HFFc6 (cell line): ENCODE measurements around the gene CYP27C1. TPM values are rescaled to one million over a fixed set of nuclear protein-coding genes. Genes with fewer than 3 reads are reported as not detected.
A peak's percentile ranks its signal among the peaks of the same experiment; 100 is the strongest.

Experiments
- DNase-seq: peaks from one replicate; pipeline ENCODE4 v3.0.0-alpha.2; 2018
- H3K27ac Mint-ChIP-seq: 2 replicates; pipeline ENCODE4 v1.8.0; 2020; ENCODE audit warnings: mild to moderate bottlenecking, mixed read lengths
- H3K27me3 Mint-ChIP-seq: 2 replicates; pipeline ENCODE4 v1.8.0; 2021; ENCODE audit warnings: mild to moderate bottlenecking, moderate library complexity, mixed read lengths; ENCODE audit not compliant: insufficient read depth
- H3K36me3 Mint-ChIP-seq: 2 replicates; pipeline ENCODE4 v1.8.0; 2021; ENCODE audit warnings: low read depth, mixed read lengths
- H3K4me1 Mint-ChIP-seq: 2 replicates; pipeline ENCODE4 v1.8.0; 2020; ENCODE audit warnings: low read depth, mixed read lengths
- H3K4me3 Mint-ChIP-seq: 2 replicates; pipeline ENCODE4 v1.8.0; 2020; ENCODE audit warnings: mild to moderate bottlenecking, moderate library complexity, mixed read lengths
- H3K9me3 Mint-ChIP-seq: 2 replicates; pipeline ENCODE4 v1.8.0; 2020; ENCODE audit warnings: mild to moderate bottlenecking, mixed read lengths
- CTCF ChIP-seq: fragments of 200-600 bp; sonication (generic); IDR thresholded peaks from 2 replicates; pipeline ENCODE4 v1.5.0; 2021; ENCODE audit warnings: antibody characterized with exemption, mild to moderate bottlenecking
- total RNA-seq, 6 experiments: library from RNA; stranded (reverse); fragmentation: NEBNext Ultra II Directional; extraction: Animal tissue kit (Norgen Biotek cat#: 25700); gene quantifications; 2 replicates in 1 of 6; 3 replicates in 5 of 6; pipeline ENCODE4 v1.2.3, GENCODE V29; 2021

CYP27C1 gene
- total RNA-seq, 6 experiments from 2014 or later = 0.09 to 0.17 (median 0.13) TPM

GRCh38 chr2:127172306-127172705 is 47.8 kb downstream of the CYP27C1 start:
- no peaks in the 10 kb centered on the region for H3K9me3 Mint-ChIP-seq
- peak overlapping the region; percentile 83 for H3K27ac Mint-ChIP-seq
- H3K4me1 Mint-ChIP-seq = peaks cover 46% of the 10 kb centered on the region
- H3K4me3 Mint-ChIP-seq = no peak overlapping the region
- no peaks in the 10 kb centered on the region for H3K36me3 Mint-ChIP-seq
- TF ChIP-seq CTCF = no peak
- peaks cover 6% of the 10 kb centered on the region; the same call in 1 of the 2 replicates for H3K27me3 Mint-ChIP-seq
- DNase-seq = no peak

GRCh38 chr2:127170452-127171197 is 49.5 kb downstream of the CYP27C1 start:
- Mint-ChIP-seq H3K36me3 (no peaks in the 10 kb centered on the region), H3K27ac (no peak overlapping the region), H3K4me1 (peaks cover 31% of the 10 kb centered on the region), H3K4me3 (no peak overlapping the region), H3K9me3 (no peaks in the 10 kb centered on the region), H3K27me3 (peaks cover 2% of the 10 kb centered on the region; the same call in 1 of the 2 replicates)
- no peak for TF ChIP-seq CTCF
- DNase-seq = no peak

GRCh38 chr2:127170021-127170420 is 50.1 kb downstream of the CYP27C1 start:
- H3K27me3 Mint-ChIP-seq = peaks cover 7% of the 10 kb centered on the region; the same call in 1 of the 2 replicates

GRCh38 chr2:127169066-127169660 is 50.9 kb downstream of the CYP27C1 start:
- H3K4me3 Mint-ChIP-seq = no peak overlapping the region
- H3K27ac Mint-ChIP-seq = no peak overlapping the region
- H3K27me3 Mint-ChIP-seq = peaks cover 7% of the 10 kb centered on the region; the same call in 1 of the 2 replicates
- peaks cover 16% of the 10 kb centered on the region for H3K4me1 Mint-ChIP-seq
- H3K36me3 Mint-ChIP-seq = no peaks in the 10 kb centered on the region
- H3K9me3 Mint-ChIP-seq = no peaks in the 10 kb centered on the region
- DNase-seq = no peak
- TF ChIP-seq CTCF = no peak

More at GRCh38 chr2:127170021-127170420, 50.1 kb downstream of the CYP27C1 start:
- H3K36me3 Mint-ChIP-seq = no peaks in the 10 kb centered on the region
- H3K4me1 Mint-ChIP-seq = peaks cover 25% of the 10 kb centered on the region
- TF ChIP-seq CTCF = no peak
- H3K4me3 Mint-ChIP-seq = no peak overlapping the region
- no peaks in the 10 kb centered on the region for H3K9me3 Mint-ChIP-seq
- H3K27ac Mint-ChIP-seq = no peak overlapping the region
- DNase-seq = no peak

- H3K4me1 Mint-ChIP-seq = no peaks in the 10 kb centered on the region; the same call in 1 of the 2 replicates
- no peak for TF ChIP-seq CTCF
- no peaks in the 10 kb centered on the region for H3K36me3 Mint-ChIP-seq
- H3K27me3 Mint-ChIP-seq = peaks cover 7% of the 10 kb centered on the region
- no peak overlapping the region for H3K4me3 Mint-ChIP-seq
- no peak overlapping the region for H3K27ac Mint-ChIP-seq
- no peak for DNase-seq
- no peaks in the 10 kb centered on the region for H3K9me3 Mint-ChIP-seq
These were observed 53.8 kb downstream of the CYP27C1 start for GRCh38 chr2:127166231-127166860.
